A549 treated with CpdA at 1 μM for 4 hours (cell line): ENCODE results near the gene LGALS14. TPM values are rescaled to one million over a fixed set of nuclear protein-coding genes. Genes with fewer than 3 reads are reported as not detected.

Experiments used
- total RNA-seq: library from RNA; stranded (reverse); fragments of 200-300 nt; extraction: Qiagen RNA extraction; gene quantifications from 5 replicates; pipeline ENCODE4 v1.2.3, GENCODE V29; 2022; ENCODE audit warnings: low read depth

Gene LGALS14, protein sequence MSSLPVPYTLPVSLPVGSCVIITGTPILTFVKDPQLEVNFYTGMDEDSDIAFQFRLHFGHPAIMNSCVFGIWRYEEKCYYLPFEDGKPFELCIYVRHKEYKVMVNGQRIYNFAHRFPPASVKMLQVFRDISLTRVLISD
- not detected in 5 replicates for total RNA-seq

DNA sequence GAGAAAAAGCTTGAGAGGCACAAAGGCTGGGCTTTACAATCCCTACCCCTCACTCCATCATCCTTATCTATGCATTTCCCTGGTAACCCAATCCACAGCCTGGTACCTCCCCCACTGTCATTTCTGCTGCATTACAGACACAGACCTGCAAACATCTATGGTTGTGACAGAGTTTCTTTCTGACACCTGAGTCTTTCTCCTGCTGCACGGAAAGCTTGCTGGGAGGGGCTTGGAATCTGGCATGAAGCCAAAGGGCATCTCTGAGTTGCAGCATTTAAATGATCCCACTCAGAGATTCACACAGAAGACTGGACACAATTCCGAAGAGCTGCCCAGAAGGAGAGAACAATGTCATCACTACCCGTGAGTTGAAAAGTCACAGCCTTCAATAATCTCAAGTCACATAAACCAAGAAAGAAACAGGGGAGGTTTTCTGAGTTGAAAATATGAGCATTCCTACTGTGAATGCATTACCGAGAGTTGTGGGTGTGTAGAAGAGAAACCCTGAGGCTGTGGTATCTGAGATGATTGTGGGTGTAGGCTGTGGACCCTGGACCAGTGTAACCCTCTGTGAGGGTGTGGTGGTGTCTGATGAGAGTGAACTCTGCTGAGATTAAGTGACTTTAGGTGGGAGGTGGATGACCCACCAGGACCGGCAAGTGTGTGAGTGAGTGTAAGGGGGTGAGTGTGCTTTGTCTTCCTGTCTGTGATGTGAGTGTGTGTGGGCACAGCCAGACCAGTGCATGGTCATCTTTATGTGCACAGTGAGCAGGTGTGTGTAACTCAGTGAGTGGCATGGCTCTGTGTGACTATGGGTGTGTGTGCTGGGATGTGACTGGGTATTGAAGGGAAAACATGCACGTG lies at the start of gene LGALS14:
TSS of gene LGALS14 (plus strand) at position 301 of the 864 bp plus-strand sequence. CDS start at position 349, 48 bp downstream.

GRCh38 chr19:39655613-39656012 lies 48.7 kb upstream of the LGALS14 start, which contains the start of gene LGALS16:
Gene LGALS16 (plus strand): TSS chr19:39655913. CDS start chr19:39655962, 49 bp downstream.

DNA sequence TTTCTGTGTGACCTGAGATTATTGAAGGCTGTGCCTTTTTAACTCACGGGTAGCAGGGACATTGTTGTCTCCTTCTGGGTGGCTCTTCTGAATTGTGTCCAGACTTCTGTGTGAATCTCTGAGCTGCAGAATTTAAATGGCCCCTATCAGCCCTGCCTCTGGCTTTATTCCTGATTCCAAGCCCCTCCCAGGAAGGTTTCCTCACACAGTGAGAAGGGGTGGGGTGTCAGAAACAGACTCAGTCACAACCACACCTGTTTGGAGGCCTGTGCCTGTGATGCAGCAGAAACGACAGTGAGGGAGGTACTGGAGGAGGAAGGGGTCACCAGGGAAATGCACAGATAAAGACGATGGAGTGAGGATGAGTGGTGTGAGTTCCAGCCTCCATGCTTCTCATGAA lies 33.6 kb downstream of the LGALS14 start, which contains the start of gene CLC:
TSS of gene CLC (minus strand) at position 139 of the 400 bp plus-strand sequence. CDS start at position 62, 77 bp downstream.

Other genes starting within 250 kb of the LGALS14 start
- gene TIMM50, start 223.6 kb upstream of the LGALS14 start, total RNA-seq, result 168 to 225 TPM (median 213 TPM) in 5 replicates
- 7.7 to 11.3 TPM (median 10.4 TPM) in 5 replicates for gene DLL3, start 205.5 kb upstream of the LGALS14 start, total RNA-seq
- not detected in 5 replicates for gene SELENOV, start 189.3 kb upstream of the LGALS14 start, total RNA-seq
- 5.9 to 9.3 TPM (median 7.5 TPM) in 5 replicates for gene EID2B, start 171.6 kb upstream of the LGALS14 start, total RNA-seq
- gene EID2, start 164.3 kb upstream of the LGALS14 start, total RNA-seq, result 34.9 to 49.9 TPM (median 42.7 TPM) in 5 replicates
- gene LGALS13, start 102.0 kb upstream of the LGALS14 start, total RNA-seq, result not detected in 5 replicates
- not detected in 5 replicates for gene LGALS16, start 48.6 kb upstream of the LGALS14 start, total RNA-seq
- not detected in 5 replicates for gene CLC, start 33.5 kb downstream of the LGALS14 start, total RNA-seq
- gene LEUTX, start 74.4 kb downstream of the LGALS14 start, total RNA-seq, result not detected in 5 replicates
- 18.3 to 26.0 TPM (median 23.3 TPM) in 5 replicates for gene DYRK1B, start 129.7 kb downstream of the LGALS14 start, total RNA-seq
- 587 to 784 TPM (median 713 TPM) in 5 replicates for gene FBL, start 141.9 kb downstream of the LGALS14 start, total RNA-seq
- 0.49 to 1.1 TPM (median 0.99 TPM) in 5 replicates for gene FCGBP, start 230.2 kb downstream of the LGALS14 start, total RNA-seq